ENCODE data around the gene DNAAF9.

GRCh38 chr20:3456648-3457047 lies 49.2 kb upstream of the DNAAF9 start:
- no peak for TF ChIP-seq MAX (IDR thresholded peaks at IDR 0.05)
- TF ChIP-seq EGR1 (IDR thresholded peaks at IDR 0.05; ENCODE audit: low read depth): no peak
- TF ChIP-seq CTCF (IDR thresholded peaks at IDR 0.05 in 2 of 3, conservative IDR thresholded peaks at IDR 0.05 in 1 of 3; ENCODE audit: borderline replicate concordance in 1 of 3, insufficient read depth in 1 of 3, low read depth in 2 of 3, low read length in 2 of 3): no peak
- no peak for TF ChIP-seq POLR2AphosphoS5 (IDR thresholded peaks at IDR 0.05; ENCODE audit: low read depth, low read length)
- no peak for TF ChIP-seq SP1 (IDR thresholded peaks at IDR 0.05; ENCODE audit: low read depth)
- no peak for TF ChIP-seq CEBPB (IDR thresholded peaks at IDR 0.05; ENCODE audit: low read depth)
- no peak for TF ChIP-seq POLR2A (IDR thresholded peaks at IDR 0.05; ENCODE audit: borderline replicate concordance, extremely low read depth, insufficient read depth, insufficient read length)
- no peak for TF ChIP-seq SRF (IDR thresholded peaks at IDR 0.05; ENCODE audit: low read depth)
- no peak for TF ChIP-seq EZH2phosphoT487 (IDR thresholded peaks at IDR 0.05; ENCODE audit: borderline replicate concordance)
- no peak for TF ChIP-seq ZNF274 (IDR thresholded peaks at IDR 0.05; ENCODE audit: low read depth, low read length)
- TF ChIP-seq YY1 (IDR thresholded peaks at IDR 0.05; ENCODE audit: extremely low read depth, insufficient replicate concordance, low read depth, low read length): no peak
- no peak for TF ChIP-seq EZH2 (IDR thresholded peaks at IDR 0.05)
- no peak for TF ChIP-seq ATF3 (IDR thresholded peaks at IDR 0.05)
- TF ChIP-seq REST (IDR thresholded peaks at IDR 0.05; ENCODE audit: low read depth): no peak
